Stimulated activated naive CD8-positive, alpha-beta T cell treated with anti-CD3 and anti-CD28 coated beads, Interleukin-15, Interleukin-2, amounts not matched to agents 100 U/mL and 50 U/mL, for 24 hours (primary cell): ENCODE results near the gene FCSK.
A peak's percentile ranks its signal among the peaks of the same experiment; 100 is the strongest.
"Not testable (repeated sequence)": the region's sequence is repeated elsewhere in the genome, so short reads cannot be mapped to it uniquely, and the experiment has no call there.

ENCODE experiments used
- ATAC-seq: fragments of 150-1000 bp; cut with Tn5 transposase; one replicate; pipeline ENCODE4 v1.10.0; 2021
- DNase-seq: peaks from one replicate; pipeline ENCODE4 v3.0.0; 2021

Gene FCSK

GRCh38 chr16:70430667-70431536, 23.5 kb upstream of the FCSK start:
- DNase-seq (peak; percentile 69), ATAC-seq (peak; percentile 58)

DNA sequence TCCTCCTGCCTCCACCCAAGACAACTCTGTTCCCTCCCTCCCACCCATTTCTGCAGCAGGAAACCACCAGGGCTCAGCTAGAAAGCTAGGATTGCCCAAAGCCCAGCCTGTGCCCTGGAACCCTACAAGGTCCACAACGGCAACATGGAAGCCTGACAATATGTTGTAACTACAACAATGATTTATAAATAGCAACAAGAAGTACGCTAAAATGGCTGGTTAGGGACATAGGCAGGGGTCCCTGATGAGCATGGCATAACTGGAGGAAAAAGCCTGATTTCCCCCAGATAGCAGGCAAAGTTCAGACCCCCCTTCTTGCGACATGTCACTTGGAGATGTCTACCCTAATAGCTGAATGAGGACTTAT, 22.1 kb upstream of the FCSK start:
- ATAC-seq: no peak
- no peak for DNase-seq

- DNase-seq (no peak), ATAC-seq (no peak)
These were observed 21.5 kb upstream of the FCSK start for GRCh38 chr16:70432723-70433457.

DNA sequence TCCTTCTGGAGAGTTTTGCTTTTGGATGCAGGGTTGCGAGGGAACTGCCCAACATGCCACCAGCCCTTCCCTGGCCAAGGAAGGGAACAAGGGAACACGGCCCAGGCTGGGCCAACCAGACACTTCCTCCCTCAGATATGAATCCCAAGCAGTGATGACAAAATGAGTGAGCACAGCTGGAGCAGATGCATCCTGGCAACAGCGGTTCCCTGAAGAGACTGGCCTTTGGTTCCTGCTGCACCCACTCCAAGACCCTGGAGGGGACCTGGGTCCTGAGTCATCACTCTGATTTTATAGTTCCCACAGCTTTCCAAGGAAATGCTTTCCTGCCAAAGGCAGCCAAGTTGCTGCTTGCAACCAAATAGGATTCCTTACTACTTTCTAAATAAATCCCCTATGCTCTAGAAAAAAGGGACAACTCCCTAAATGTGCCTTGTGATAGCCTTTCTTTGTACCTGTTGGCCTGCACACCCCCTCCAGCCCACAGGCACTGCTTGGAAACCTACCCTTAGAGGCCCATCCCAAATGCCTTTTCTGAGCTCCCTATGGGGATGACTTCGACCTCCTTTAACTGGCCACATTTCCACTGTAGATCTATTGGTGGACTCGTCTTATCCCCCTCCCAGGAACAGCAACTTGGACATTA, 20.8 kb upstream of the FCSK start:
- ATAC-seq: no peak
- DNase-seq: no peak

- ATAC-seq (no peak), DNase-seq (no peak)
These were observed 19.7 kb upstream of the FCSK start for GRCh38 chr16:70434484-70435260.

- ATAC-seq (no peak), DNase-seq (no peak)
These were observed 17.3 kb upstream of the FCSK start for GRCh38 chr16:70437017-70437581.

- no peak for ATAC-seq
- DNase-seq: peak; percentile 27
These were observed 16.5 kb upstream of the FCSK start for GRCh38 chr16:70437582-70438557.

DNA sequence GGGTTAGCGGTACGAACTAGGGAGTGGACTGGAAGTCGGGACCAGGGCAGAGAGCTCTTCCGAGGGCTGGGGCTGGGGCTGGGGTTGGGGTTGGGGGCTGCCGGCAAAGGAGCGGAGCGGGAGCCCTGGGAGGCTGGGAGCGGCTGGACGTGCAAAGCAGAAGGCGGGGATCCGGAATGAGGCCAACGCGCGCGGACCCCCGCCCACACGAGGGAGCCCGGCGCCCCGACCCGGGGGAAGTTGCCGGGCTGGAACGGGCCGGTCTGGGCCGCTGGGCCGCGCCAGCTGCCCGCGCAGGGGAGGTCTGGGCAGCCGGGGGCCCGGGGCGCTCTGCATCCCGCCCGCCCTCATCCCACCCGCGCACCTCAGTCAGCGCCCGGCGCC, 15.8 kb upstream of the FCSK start:
- DNase-seq (no peak), ATAC-seq (no peak)

GRCh38 chr16:70438969-70439862, 15.2 kb upstream of the FCSK start, which contains the start of gene ST3GAL2:
TSS of gene ST3GAL2 (minus strand) at chr16:70439100. CDS start at chr16:70398530, 40,570 bp downstream.
- peak; percentile 96 for DNase-seq
- peak; percentile 97 for ATAC-seq

- DNase-seq (no peak), ATAC-seq (no peak)
These were observed 14.2 kb upstream of the FCSK start for GRCh38 chr16:70440009-70440692.

DNA sequence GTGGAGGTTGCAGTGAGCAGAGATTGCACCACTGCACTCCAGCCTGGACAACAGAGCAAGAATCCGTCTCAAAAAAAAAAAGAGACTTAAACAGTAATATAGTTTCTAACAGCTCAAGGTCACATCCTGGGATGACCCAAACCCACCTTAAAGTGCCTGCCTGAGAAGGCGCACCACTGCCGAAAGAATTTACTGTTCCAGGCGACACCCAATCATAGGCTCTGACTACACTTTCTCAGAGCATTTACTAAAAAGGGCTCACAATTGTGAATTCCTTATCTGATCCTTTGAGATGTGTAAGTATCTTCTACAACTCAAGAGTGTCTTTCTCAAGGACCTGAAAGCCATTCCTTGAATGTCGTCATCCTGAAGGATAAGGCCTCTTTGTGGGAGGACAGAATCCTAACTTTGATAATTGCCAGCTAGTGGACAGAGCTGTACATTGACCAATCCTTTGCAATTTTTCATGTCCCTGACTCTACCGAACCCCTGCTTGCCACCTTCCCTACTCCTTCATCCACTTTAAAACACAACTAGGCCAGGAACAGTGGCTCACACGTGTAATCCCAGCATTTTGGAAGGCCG, 12.9 kb upstream of the FCSK start:
- no peak for ATAC-seq
- DNase-seq: no peak

GRCh38 chr16:70442344-70442743, 12.1 kb upstream of the FCSK start:
- ATAC-seq (no peak), DNase-seq (no peak)

- DNase-seq: no peak
- no peak for ATAC-seq
These were observed 9.9 kb upstream of the FCSK start for GRCh38 chr16:70444249-70445063.

GRCh38 chr16:70448075-70448474, 6.3 kb upstream of the FCSK start:
- no peak for ATAC-seq
- no peak for DNase-seq

DNA sequence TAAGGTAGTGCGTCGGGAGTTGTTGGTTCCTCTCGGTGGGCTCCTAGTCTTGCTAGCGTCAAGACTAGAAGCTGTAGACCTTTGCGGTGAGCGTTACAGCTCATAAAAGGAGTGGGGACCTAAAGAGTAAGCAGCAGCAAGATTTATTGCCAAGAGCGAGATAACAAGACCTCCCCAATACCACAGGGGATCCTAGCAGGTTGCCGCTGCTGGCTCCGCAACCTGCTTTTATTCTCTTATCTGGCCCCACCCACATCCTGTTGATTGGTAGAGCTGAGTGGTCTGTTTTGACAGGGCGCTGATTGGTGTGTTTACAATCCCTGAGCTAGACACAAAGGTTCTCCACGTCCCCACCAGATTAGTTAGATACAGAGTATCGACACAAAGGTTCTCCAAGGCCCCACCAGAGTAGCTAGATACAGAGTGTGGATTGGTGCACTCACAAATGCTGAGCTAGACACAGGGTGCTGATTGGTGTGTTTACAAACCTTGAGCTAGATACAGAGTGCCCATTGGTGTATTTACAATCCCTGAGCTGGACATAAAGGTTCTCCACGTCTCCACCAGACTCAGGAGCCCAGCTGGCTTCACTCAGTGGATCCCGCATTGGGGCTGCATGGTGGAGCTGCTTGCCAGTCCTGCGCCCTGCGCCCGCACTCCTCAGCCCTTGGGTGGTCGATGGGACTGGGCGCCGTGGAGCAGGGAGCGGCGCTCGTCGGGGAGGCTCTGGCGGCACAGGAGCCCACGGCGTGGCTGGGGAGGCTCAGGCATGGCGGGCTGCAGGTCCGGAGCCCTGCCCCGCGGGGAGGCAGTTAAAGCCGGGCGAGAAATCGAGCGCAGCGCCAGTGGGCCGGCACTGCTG, 4.0 kb upstream of the FCSK start:
- DNase-seq, ATAC-seq: not testable (repeated sequence)

DNA sequence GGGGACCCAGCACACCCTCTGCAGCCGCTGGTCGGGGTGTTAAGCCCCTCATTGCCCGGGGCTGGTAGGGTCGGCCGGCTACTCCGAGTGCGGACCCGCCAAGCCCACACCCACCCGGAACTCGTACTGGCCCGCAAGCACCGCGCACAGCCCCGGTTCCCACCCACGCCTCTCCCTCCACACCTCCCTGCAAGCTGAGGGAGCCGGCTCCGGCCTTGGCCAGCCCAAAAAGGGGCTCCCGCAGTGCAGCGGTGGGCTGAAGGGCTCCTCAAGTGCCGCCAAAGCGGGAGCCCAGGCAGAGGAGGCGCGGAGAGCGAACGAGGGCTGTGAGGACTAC, 3.4 kb upstream of the FCSK start:
- ATAC-seq, DNase-seq: not testable (repeated sequence)
